ENCODE data around the gene PRR12. TPM values are rescaled to one million over a fixed set of nuclear protein-coding genes. Genes with fewer than 3 reads are reported as not detected.

The PRR12 gene
- total RNA-seq, 1 donor from 2014 or later: 42.7 TPM

DNA sequence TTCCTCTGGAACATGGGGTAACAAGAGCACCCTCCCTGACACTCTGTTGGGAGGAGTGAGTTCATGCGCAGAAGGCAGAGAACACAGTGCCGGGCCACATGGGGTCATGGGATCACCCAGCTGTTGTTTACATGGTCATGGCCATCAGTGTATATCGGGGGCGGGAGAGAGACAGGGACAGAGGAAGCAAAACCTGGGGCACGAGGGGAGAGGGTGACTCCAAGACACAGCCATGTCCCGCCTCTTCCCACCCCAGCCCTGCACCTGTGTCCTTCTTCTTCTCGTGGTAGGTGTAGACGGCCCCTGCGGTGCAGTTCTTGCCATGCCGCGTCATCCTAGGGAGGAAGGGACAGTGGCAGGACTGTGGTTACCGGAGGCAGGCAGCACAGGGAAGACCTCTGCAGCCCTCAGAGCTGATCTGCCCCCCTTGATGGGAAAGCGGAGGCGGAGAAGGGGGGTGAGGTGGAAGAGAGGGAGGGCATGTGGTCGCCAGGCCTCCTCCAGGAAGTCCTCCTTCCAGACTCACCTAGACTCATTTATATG, 30.6 kb upstream of the PRR12 start:
- peak; percentile 37 for DNase-seq (ENCODE audit: low spot score)

DNA sequence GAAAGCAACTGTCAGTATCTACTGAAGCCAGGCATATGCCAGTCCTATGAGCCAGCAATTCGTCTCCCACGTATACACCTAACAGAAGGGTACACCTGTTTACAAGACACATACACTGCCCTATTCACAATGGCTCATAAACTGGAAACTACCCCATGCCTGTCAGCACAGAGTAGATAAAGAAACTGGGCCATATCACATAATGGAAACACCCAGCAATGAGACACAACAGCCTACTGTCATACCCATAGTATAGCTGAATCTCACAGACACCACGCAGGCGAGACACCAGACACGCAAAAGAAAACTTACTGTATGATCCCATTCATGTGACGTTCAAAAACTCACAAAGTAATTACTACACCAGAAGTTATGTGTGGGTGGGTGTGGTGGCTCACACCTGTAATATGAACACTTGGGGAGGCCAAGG, 26.4 kb upstream of the PRR12 start:
- no peak for DNase-seq (ENCODE audit: low spot score)

DNA sequence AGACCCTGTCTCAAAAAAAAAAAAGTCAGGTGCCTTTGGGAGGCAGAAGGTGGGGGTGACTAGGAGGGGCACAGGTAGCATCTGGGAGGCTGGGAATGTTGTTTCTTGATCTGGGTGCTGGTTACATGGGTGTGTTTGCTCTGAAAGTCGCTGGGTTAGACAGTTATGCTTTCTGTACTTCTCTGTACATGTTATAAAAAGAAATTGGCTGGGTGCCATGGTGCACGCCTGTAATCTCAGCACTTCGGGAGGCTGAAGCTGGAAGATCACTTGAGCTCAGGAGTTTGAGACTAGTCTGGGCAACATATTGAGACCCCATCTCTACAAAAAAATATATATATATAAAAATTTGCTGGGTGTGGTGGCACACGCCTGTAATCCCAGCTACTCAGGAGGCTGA, 25.7 kb upstream of the PRR12 start:
- no peak for DNase-seq (ENCODE audit: low spot score)

DNA sequence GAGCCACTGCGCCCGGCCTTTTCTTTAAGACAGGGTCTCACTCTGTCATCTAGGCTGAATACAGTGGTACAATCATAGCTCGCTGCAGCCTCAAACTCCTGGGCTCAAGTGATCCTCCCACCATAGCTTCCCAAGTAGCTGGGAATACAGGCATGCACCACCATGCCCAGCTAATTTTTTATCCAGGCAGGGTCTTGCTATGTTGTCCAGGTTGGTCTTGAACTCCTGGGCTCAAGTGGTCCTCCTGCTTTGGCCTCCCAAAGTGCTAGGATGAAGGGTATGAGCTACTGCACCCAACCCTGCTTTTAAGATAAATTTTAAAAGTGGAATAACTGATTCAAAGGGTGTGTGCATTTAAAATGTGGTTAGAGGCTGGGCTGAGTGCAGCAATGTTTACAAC, 24.7 kb upstream of the PRR12 start:
- DNase-seq (ENCODE audit: low spot score): no peak

DNA sequence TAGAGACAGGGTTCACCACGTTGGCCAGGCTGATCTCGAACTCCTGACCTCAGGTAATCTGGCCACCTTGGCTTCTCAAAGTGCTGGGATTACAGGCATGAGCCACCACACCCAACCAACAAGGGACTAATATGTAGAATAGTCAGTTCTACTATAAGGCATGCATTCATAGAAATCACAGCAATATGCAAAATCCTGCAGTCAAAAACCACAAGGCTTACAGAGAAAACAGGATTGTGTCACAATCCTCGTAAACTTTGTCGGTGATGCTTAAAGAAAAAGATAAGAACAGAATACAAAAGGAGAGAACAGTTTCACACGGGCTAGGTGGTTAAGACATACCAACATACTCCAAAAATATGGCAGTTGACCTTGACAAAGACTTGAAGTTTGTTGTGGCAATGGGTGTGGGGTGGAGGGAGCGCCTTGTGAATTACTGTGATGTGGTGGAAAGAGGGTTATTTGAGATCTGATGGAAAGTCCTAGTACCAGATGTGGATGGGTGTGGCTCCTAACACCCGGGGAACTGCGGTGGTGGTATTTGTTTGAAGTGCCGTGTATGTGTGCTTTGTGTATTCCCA, 23.0 kb upstream of the PRR12 start:
- no peak for DNase-seq (ENCODE audit: low spot score)

DNA sequence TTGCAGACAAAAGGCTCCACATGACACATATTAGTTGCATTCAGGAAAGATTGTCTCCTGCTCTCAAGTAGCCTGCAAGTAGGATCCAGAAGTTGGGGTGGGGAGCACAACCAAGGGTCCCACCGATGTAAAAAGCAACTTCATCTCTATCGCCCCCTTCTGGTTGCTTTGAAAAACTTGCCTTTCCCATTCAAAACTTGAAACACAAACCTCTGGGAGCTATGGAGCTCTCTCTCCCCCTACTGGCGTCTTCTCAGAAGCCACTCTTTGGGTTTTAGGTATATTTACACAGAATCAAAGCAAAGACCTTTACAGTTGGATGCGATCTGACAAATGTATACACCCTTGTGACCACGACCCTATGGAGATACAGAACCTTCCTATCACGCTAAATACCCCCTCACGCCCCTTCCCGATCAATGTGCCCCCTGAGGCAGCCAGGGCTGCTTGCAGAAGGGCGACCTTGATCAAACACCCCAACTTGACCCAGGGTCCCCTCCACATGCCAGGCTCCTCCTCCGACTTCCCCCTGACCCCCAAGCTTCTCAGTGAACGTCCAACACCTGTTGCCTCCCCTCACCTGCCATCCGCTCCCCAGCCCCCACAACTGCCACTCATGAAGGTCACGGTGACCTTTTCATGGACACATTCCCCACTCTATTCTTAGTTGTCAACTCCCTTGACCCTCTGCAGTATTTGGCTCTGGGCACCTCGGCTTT, 20.7 kb upstream of the PRR12 start:
- peak; percentile 75 for DNase-seq (ENCODE audit: low spot score)

DNA sequence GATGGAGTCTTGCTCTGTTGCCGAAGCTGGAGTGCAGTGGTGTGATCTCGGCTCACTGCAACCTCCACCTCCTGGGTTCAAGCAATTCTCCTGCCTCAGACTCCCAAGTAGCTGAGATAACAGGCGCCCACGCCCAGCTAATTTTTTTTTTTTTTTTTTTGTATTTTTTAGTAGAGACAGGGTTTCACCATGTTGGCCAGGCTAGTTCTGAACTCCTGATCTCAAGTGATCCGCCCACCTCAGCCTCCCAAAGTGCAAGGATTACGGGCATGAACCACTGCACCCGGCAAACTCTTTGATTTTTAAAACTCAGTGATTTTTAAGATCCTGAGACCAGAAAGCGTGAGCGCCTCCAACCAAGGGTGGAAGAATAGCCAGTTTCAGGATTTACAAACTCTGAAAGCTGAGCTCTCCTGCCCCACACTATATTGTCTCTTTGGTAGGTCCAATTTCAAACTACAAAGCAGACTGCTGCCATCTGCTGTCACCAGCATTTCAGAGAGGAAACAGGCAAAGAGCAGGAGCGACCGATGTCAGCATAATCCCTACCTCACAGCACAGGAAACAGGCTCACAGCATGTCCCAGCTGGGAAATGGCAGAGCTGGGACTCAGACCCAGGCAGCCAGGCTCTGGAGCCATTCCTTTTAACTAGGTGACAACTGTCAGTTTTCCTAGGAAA, 19.8 kb upstream of the PRR12 start:
- no peak for DNase-seq (ENCODE audit: low spot score)

DNA sequence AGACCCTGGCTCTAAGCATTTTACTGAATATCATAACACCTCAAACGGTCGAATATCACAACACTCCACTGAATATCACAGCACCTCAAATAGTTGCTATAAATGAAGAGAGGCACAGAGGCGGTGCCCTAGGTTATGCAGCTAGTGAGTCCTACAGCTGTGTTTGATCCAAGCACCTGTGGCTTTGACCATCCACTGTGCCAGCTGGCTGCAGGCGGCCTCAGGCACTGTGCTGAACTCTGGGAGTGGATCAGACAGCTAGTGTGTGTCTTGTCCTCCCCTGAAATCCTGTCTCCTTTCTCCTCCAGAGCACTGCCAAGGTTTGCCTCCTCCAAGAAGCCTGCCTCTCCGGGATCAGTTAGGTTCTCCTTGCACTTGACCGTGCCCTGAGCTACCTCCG, 18.0 kb upstream of the PRR12 start:
- DNase-seq (ENCODE audit: low spot score): no peak

DNA sequence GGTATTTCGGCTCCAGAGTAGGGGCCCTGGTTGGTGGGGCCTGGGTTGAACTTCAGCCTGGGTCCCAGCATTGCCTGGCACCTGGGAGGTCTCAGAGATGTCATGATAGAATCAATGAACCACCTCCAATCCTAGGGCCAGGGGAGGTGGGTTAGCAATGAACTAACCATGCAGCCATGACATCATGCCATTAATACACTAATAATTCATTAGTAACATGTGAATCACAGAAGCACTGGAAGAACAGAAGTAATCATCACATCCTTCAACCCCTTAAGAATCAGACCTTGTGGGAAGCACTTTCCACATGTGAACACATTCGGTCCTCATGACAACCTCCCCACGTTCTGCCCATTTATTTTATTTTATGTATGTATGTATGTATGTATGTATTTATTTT, 17.6 kb upstream of the PRR12 start:
- DNase-seq (ENCODE audit: low spot score): no peak

DNA sequence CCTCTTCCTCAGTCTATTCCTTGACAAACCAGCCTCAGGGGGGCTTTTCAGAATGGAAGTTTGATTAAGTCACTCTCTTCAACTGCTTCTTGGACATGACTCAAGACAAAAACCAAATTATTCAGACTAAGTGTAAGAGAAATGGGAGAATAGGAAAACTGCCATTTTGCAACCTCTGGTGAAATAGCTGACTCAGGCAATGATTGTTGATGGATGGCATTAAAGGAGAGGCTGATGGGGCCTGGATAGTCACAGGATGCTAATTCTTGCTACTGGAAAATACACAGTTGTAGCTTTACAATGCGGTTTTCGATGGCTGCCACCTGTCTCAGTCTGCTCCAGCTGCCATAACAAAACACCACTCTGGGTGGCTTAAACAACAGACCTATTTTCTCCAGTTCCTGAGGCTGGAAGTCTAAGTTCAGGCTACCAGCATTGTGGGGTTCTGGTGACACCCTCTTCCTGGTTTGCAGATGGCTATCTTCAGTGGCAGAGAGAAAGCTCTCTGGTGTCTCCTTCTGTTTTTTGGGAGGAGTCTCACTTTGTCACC, 16.7 kb upstream of the PRR12 start:
- DNase-seq (ENCODE audit: low spot score): no peak

DNA sequence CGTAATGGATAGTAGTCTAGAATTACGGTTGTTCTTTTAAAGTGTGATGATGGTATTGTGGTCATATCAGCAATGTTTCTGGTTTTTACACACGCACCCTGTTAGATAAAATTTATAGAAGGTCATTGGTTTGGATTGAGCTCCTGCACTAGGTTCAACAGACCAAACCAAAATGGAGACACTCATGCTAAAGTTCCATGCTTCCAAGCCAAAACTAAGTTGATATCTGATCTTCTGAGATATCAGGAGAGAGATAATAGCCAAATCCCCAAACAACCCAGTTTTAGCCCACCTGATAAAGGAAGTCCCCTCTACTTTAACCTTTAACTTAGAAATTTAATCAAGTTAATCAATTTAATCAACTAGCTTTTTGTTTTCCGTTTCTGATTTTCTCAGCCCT, 11.8 kb upstream of the PRR12 start:
- DNase-seq (ENCODE audit: low spot score): no peak

DNA sequence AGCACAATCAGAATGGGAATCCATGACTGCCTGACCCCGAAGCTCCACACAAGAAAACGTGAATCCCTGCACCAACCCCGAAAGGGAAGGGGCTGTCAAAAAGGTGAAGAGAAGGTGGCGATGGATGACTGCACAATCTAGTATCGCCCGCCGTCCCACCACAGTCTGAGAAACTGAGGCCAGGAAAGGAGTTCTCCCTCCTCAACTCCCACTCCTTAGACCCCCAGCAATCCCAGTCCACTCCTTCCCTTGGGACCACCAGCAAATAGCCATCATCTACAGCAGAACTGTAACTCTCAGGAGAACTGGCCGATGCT, 11.1 kb upstream of the PRR12 start:
- no peak for DNase-seq (ENCODE audit: low spot score)

DNA sequence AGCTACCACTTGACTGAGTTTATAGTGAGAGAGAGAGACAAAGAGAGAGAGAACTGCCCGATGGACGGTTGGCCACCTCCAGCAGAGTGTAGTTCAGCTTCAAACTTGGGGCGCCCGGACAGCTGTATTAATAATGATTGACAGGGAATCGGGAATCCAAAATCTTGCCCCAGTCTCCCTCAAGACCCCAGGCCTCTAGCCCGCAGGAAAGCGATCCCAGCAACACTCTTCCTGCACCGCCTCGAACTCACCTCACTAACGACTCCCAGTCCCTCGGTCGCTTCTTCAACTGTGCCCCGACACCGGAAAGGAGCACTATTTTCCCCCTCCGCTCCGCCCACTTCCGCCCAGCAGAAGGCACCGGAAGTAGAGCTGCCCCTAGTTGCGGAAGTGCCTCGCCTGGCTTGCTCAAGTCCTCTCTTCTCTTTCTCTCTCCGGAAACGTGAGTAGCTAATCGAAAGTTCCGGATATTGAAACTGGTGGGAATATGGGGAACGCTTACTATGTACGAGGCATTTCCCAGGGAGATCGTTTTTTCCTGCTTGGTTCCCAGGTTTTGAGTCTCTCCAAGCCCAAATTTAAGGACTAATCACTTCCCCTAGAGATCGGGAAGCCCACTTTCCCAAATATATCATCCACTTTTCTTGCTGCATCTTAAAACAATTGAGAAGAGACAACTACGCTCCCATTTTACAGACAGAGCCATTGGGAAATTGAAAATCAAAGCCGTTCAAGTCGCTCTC, 10.5 kb upstream of the PRR12 start, which contains the start of gene NOSIP:
Gene NOSIP (minus strand): TSS at position 293 of the 743 bp plus-strand sequence. CDS start 19,865 bp downstream, outside the sequence.
- DNase-seq (ENCODE audit: low spot score): peak; percentile 95

DNA sequence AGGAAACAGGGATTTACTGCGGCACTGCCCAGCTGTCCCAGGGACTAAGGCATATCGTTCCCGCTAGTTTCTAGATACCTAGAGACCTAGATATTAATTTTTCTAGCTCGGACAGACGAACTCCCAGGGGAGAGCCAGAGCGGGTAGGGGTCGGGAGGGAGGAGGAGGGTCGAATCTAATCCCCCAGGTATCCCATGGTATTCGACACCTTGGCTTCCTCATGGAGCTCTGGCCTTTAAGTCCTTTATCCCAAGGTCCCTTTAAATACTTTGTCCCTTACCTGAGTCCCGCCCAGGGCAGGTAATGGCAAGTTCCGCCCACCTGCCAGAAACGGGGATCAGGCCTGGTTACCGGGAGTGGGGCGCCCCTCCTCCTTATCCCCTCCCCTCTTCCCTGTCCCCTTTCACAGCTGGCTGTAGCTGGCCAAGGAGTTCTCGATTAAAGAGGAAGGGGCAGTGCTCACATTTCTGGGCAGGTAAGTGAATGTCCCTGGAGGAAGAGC, 9.9 kb upstream of the PRR12 start, which contains the start of gene PRRG2:
Gene PRRG2 (plus strand): TSS at position 310 of the 502 bp plus-strand sequence. CDS start 1,904 bp downstream, outside the sequence.
- no peak for DNase-seq (ENCODE audit: low spot score)

DNA sequence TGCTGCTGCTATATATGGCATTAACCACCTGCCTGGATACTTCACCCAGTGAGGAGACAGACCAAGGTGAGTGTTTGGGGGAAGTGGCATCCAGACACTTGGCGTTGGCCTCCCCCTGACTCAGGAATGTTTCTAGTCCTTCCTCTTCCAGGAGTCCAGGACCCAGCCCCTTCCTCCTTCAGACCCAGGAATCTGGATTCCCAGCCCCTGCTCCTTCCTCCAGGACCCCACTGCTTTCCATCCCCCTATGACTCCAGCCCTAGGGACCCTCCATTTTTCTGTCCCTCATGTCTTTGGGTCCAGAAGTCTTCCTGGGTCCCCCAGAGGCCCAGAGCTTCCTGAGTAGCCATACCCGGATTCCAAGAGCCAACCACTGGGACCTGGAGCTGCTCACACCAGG, 7.7 kb upstream of the PRR12 start:
- no peak for DNase-seq (ENCODE audit: low spot score)

DNA sequence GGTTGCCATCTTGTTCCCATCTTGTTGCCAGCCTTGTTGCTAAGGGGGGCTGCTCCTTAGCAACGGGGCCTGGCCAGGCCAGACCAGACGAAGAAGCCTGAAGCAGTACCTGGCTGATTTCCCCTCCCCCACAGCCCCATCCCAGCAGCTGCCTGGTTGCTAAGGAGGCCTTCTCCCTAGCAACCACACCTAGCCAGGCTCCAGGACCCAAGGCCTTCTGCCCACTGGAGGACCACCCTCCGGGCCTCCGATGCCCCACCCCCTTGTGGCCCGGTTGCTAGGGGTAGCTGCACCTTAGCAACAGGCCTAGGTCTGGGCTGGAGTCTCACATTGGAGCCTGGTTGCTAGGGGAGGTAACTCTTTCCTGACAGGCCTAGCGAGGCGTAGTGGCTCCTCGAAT, 6.0 kb upstream of the PRR12 start:
- DNase-seq (ENCODE audit: low spot score): no peak

DNA sequence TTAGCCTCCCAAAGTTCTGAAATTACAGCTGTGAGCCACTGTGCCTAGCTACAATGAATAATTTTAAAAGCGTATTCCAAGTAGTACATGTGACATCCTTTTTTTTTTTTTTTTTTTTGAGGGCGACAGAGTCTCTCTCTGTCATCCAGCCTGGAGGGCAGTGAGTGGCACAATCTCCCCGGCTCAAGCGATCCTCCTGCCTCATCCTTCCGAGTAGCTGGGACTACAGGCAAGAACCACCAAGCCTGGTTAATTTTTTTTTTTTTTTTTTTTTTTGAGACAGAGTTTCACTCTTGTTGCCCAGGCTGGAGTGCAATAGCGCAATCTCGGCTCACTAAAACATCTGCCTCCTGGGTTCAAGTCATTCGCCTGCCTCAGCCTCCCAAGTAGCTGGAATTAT, 3.8 kb upstream of the PRR12 start:
- no peak for DNase-seq (ENCODE audit: low spot score)

DNA sequence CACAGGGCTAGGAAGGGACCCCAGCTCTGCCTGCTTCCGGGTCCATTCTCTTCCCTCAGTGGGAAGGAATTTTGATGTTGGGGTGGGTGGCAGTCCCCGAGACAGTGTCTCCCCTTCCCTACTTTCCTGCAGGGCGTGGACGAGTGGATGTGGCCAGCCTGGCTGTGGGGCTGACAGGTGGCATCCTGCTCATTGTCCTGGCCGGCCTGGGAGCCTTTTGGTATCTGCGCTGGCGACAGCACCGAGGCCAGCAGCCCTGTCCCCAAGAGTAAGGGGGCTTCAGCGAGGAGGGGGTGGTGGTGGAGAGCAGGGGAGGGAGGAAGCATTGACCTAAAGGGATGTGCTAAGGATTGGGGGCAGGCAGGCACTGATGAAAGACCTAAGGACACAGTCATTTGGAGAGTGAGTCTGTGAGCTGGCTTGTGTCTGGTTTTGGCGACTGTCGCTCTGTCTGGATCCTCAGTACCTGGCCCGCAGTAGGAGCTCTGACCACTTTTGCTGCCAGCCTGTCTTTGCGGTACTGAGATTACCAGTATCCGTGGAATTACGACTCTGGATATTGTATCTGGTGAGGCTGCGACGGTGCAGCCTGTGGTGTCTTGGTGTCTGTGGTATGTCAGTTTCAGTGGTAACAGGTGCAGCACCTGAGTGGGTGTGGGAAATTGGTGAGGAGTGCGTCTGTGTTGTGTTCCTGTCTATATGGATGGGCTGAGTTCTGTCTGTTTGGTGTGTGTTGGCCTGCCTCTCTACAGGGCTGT, 2.4 kb upstream of the PRR12 start:
- no peak for DNase-seq (ENCODE audit: low spot score)

DNA sequence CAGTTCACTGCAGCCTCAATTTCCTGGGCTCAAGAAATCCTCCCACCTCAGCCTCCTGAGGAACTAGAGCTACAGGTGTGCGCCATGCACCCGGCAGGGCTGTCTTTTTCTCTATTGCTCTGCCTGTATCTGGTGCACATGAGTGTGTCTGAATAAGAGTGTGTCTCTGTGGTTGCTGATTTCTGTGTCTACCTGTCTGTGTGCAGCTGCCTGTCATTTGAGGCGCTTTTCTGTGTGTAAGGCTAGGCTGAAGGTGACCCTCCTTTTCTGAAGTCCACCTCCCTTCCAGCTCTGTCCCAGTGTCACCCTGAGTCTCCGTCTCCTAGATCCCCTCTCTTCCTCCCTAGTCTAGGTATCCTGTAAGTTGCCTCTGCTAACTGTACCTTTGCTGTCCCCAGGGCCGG, 1.5 kb upstream of the PRR12 start:
- no peak for DNase-seq (ENCODE audit: low spot score)

DNA sequence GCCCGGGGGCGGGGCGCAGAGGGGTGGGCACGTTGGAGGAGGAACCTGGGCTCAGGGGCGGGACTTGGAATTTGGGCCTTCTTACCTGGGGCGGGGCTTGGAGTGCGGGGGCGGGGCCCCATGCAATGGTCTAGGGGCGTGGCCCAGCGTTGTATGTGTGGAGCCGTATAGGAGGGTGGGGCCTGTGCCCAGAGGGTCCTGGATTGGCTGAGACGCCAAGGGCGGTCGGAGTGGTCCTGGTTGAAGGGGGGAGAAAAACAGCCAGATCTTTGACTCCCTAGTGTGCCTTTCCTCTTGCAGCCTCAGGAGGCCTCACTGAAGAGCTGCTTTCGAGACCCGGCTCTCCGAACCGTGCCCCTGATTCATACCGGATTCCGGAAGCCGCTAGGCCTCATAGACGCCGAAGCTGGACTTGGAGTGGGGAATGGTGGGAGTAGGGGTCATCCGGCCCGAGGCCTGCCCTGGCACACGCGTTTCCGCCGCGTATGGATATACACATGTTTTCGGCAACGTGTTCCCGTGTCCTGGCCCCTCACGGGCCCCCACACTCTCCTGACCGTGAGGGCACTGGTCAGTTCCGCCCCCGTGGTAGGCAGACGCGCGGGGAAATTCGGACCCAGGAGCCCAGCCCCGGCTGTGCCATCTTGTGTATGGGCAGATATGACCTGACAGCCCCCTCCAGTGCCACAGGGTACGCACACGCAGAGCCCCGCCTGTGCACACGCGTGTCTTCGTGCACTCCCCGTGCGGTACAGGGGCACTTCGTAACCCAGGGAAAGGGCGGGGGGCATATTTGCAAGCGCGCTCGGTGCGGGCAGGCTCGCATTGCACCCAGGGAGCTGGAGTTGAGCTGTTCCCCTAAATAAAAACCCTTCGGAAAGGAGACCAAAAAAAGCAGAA, 661 bp upstream of the PRR12 start:
- peak; percentile 96 for DNase-seq (ENCODE audit: low spot score)

All from mucosa of gallbladder (tissue), 1 donor.